Body of pancreas (tissue), 4 donors: ENCODE results near the gene PRTN3.

ENCODE experiments used
- CTCF ChIP-seq, 7 experiments: fragments of 450-650 bp in 4 of 7; fragments of 200-600 bp in 3 of 7; sonication (generic) in 3 of 7; IDR thresholded peaks; one replicate each; pipeline ENCODE4 v1.5.1; 2016 to 2019; ENCODE audit warnings: antibody characterized with exemption in 7 of 7
- POLR2A ChIP-seq, 3 donors: fragments of 450-650 bp; IDR thresholded peaks; one replicate each; pipeline ENCODE4 v1.6.1; 2016; ENCODE audit warnings: antibody characterized with exemption in 3 of 3, mild to moderate bottlenecking in 2 of 3

- TF ChIP-seq POLR2A (IDR thresholded peaks at IDR 0.05) (no peak), CTCF (IDR thresholded peaks at IDR 0.05) (no peak)
Observed at GRCh38 chr19:827314-827709, 13.5 kb upstream of the PRTN3 start.
